Neural progenitor cell (in vitro differentiated cells): ENCODE measurements around the gene GPR34. TPM values are rescaled to one million over a fixed set of nuclear protein-coding genes. Genes with fewer than 3 reads are reported as not detected.
"Not testable (repeated sequence)": the region's sequence is repeated elsewhere in the genome, so short reads cannot be mapped to it uniquely, and the experiment has no call there.

Experiments used
- DNase-seq: peaks from one replicate; pipeline ENCODE4 v3.0.0-alpha.2; 2016; ENCODE audit warnings: low spot score
- H2AFZ ChIP-seq: fragments of 200-600 bp; sonication (generic); replicated peaks from 2 replicates; pipeline ENCODE4 v1.6.1; 2016; ENCODE audit warnings: antibody characterized with exemption
- H3F3A ChIP-seq: fragments of 200-600 bp; sonication (generic); 2 replicates; pipeline ENCODE4 v1.6.1; 2016; ENCODE audit warnings: antibody characterized with exemption, low read depth
- H3K27ac ChIP-seq: fragments of 200-600 bp; sonication (generic); 2 replicates; pipeline ENCODE4 v1.5.1; 2016; ENCODE audit warnings: mild to moderate bottlenecking
- H3K27me3 ChIP-seq: fragments of 200-600 bp; sonication (generic); 2 replicates; pipeline ENCODE4 v1.6.1; 2016; ENCODE audit warnings: mild to moderate bottlenecking, moderate library complexity
- H3K36me3 ChIP-seq: fragments of 200-600 bp; sonication (generic); 2 replicates; pipeline ENCODE4 v1.5.1; 2016
- H3K4me1 ChIP-seq: fragments of 200-600 bp; sonication (generic); 2 replicates; pipeline ENCODE4 v1.6.1; 2016; ENCODE audit warnings: mixed run types
- H3K4me2 ChIP-seq: fragments of 200-600 bp; sonication (generic); 2 replicates; pipeline ENCODE4 v1.6.1; 2016
- H3K4me3 ChIP-seq: fragments of 200-600 bp; sonication (generic); 2 replicates; pipeline ENCODE4 v1.5.1; 2016
- H3K79me2 ChIP-seq: fragments of 200-600 bp; sonication (generic); 2 replicates; pipeline ENCODE4 v1.6.1; 2016; ENCODE audit warnings: low read depth
- H3K9ac ChIP-seq: fragments of 200-600 bp; sonication (generic); 2 replicates; pipeline ENCODE4 v1.6.1; 2016
- H3K9me3 ChIP-seq: fragments of 200-600 bp; sonication (generic); 2 replicates; pipeline ENCODE4 v1.5.1; 2016; ENCODE audit warnings: low read depth
- H4K20me1 ChIP-seq: fragments of 200-600 bp; sonication (generic); 2 replicates; pipeline ENCODE4 v1.6.1; 2016; ENCODE audit warnings: low read depth
- H3K27ac Mint-ChIP-seq: 3 replicates; pipeline ENCODE4 v1.8.0; 2021; ENCODE audit warnings: mixed read lengths
- H3K27me3 Mint-ChIP-seq: 2 replicates; pipeline ENCODE4 v1.8.0; 2022; ENCODE audit warnings: low read depth, mild to moderate bottlenecking, inconsistent platforms, moderate library complexity, mixed read lengths; ENCODE audit not compliant: insufficient read depth
- H3K36me3 Mint-ChIP-seq: 3 replicates; pipeline ENCODE4 v1.8.0; 2021; ENCODE audit warnings: mixed read lengths
- H3K4me1 Mint-ChIP-seq: 3 replicates; pipeline ENCODE4 v1.8.0; 2021; ENCODE audit warnings: mixed read lengths
- H3K4me3 Mint-ChIP-seq: 3 replicates; pipeline ENCODE4 v1.8.0; 2021; ENCODE audit warnings: mild to moderate bottlenecking, moderate library complexity, mixed read lengths
- H3K9me3 Mint-ChIP-seq: 3 replicates; pipeline ENCODE4 v1.8.0; 2020; ENCODE audit warnings: mixed read lengths
- CTCF ChIP-seq: fragments of 200-600 bp; sonication (generic); IDR thresholded peaks from 2 replicates; pipeline ENCODE4 v1.5.1; 2017; ENCODE audit warnings: antibody characterized with exemption, mild to moderate bottlenecking
- EZH2 ChIP-seq: fragments of 200-600 bp; sonication (generic); IDR thresholded peaks from 2 replicates; pipeline ENCODE4 v1.6.1; 2017; ENCODE audit warnings: antibody characterized with exemption, mild to moderate bottlenecking, moderate library complexity
- EZH2phosphoT487 ChIP-seq: fragments of 200-600 bp; sonication (generic); IDR thresholded peaks from 2 replicates; pipeline ENCODE4 v1.6.1; 2017; ENCODE audit warnings: antibody characterized with exemption
- total RNA-seq: library from RNA; depleted of rRNA; stranded (reverse); fragments of >200 nt; gene quantifications from 2 replicates; pipeline ENCODE4 v1.2.3, GENCODE V29; 2015; ENCODE audit warnings: low replicate concordance

GPR34 gene
- not detected in 2 replicates for total RNA-seq

GRCh38 chrX:41688835-41689234, at the start of gene GPR34:
TSS of gene GPR34 (plus strand) at chrX:41688973. CDS start at chrX:41695634, 6,661 bp downstream.
- no peak within 1 kb of the TSS for H3K9ac ChIP-seq
- H4K20me1 ChIP-seq = no peaks in the 10 kb centered on the region
- Mint-ChIP-seq H3K27ac (no peak within 1 kb of the TSS), H3K9me3 (no peaks in the 10 kb centered on the region), H3K36me3 (peaks cover 1% of the 10 kb centered on the region), H3K4me3 (no peak within 1 kb of the TSS), H3K27me3 (peaks cover 2% of the 10 kb centered on the region), H3K4me1 (no peaks in the 10 kb centered on the region)
- DNase-seq = no peak
- no peaks in the 10 kb centered on the region for H3K9me3 ChIP-seq
- no peak within 1 kb of the TSS for H2AFZ ChIP-seq
- H3K4me1 ChIP-seq = no peaks in the 10 kb centered on the region
- H3K79me2 ChIP-seq = no peaks in the 10 kb centered on the region
- H3K27ac ChIP-seq = no peak within 1 kb of the TSS
- H3K36me3 ChIP-seq = no peaks in the 10 kb centered on the region
- no peak for TF ChIP-seq CTCF
- TF ChIP-seq EZH2 = no peak
- TF ChIP-seq EZH2phosphoT487 = no peak
- no peak within 1 kb of the TSS for H3K4me2 ChIP-seq
- no peak within 1 kb of the TSS for H3K4me3 ChIP-seq
- H3F3A ChIP-seq = no peaks in the 10 kb centered on the region
- no peaks in the 10 kb centered on the region for H3K27me3 ChIP-seq

GRCh38 chrX:41646201-41646600, 42.6 kb upstream of the GPR34 start:
- not testable (repeated sequence) for H3K9ac ChIP-seq, H3K27ac ChIP-seq, H4K20me1 ChIP-seq, H3K4me2 ChIP-seq, H3K4me3 ChIP-seq, H3K27me3 ChIP-seq, H3K9me3 ChIP-seq, H2AFZ ChIP-seq, H3K4me3 Mint-ChIP-seq, H3K79me2 ChIP-seq, H3K27me3 Mint-ChIP-seq, H3K4me1 ChIP-seq, H3K27ac Mint-ChIP-seq, DNase-seq, H3F3A ChIP-seq, H3K4me1 Mint-ChIP-seq, H3K36me3 ChIP-seq
- Mint-ChIP-seq H3K36me3 (peaks cover 29% of the 10 kb centered on the region), H3K9me3 (peaks cover 15% of the 10 kb centered on the region)

GRCh38 chrX:41653125-41653524, 35.6 kb upstream of the GPR34 start:
- Histone ChIP-seq H3K4me3 (no peak overlapping the region), H3K27ac (no peak overlapping the region), H3F3A (no peaks in the 10 kb centered on the region), H3K4me2 (no peak overlapping the region), H3K79me2 (no peaks in the 10 kb centered on the region), H3K27me3 (no peaks in the 10 kb centered on the region), H3K36me3 (peaks cover 5% of the 10 kb centered on the region), H4K20me1 (no peaks in the 10 kb centered on the region), H3K9ac (no peak overlapping the region), H3K4me1 (no peaks in the 10 kb centered on the region), H2AFZ (no peak overlapping the region), H3K9me3 (no peaks in the 10 kb centered on the region)
- Mint-ChIP-seq H3K36me3 (peaks cover 24% of the 10 kb centered on the region), H3K9me3 (peaks cover 10% of the 10 kb centered on the region), H3K4me3 (no peak overlapping the region), H3K4me1 (no peaks in the 10 kb centered on the region), H3K27ac (no peak overlapping the region), H3K27me3 (no peaks in the 10 kb centered on the region)
- DNase-seq = no peak
- TF ChIP-seq EZH2 = no peak

GRCh38 chrX:41655101-41655500, 33.7 kb upstream of the GPR34 start:
- Histone ChIP-seq H3F3A (no peaks in the 10 kb centered on the region), H2AFZ (no peak overlapping the region), H3K27ac (no peak overlapping the region), H3K9ac (no peak overlapping the region), H3K4me2 (no peak overlapping the region), H3K4me3 (no peak overlapping the region), H3K9me3 (no peaks in the 10 kb centered on the region), H3K27me3 (no peaks in the 10 kb centered on the region), H3K79me2 (no peaks in the 10 kb centered on the region), H4K20me1 (no peaks in the 10 kb centered on the region), H3K36me3 (peaks cover 5% of the 10 kb centered on the region), H3K4me1 (no peaks in the 10 kb centered on the region)
- no peaks in the 10 kb centered on the region for H3K4me1 Mint-ChIP-seq
- H3K9me3 Mint-ChIP-seq = peaks cover 4% of the 10 kb centered on the region
- H3K36me3 Mint-ChIP-seq = peaks cover 19% of the 10 kb centered on the region
- no peak for TF ChIP-seq CTCF
- TF ChIP-seq EZH2 = no peak
- TF ChIP-seq EZH2phosphoT487 = no peak
- H3K27ac Mint-ChIP-seq = no peak overlapping the region
- peaks cover 2% of the 10 kb centered on the region for H3K27me3 Mint-ChIP-seq
- no peak overlapping the region for H3K4me3 Mint-ChIP-seq
- no peak for DNase-seq
